PC-9 (cell line): Measurements from ENCODE around the gene FGF14. TPM values are rescaled to one million over a fixed set of nuclear protein-coding genes. Genes with fewer than 3 reads are reported as not detected.

ENCODE experiments used
- BruUV-seq: library from RNA; stranded (reverse); fragments of 400-500 nt; replicated peaks from 2 replicates; lab custom pipeline; 2021; lab: Mats Ljungman, UMichigan
- CTCF ChIA-PET: fragments of 300-600 bp; sonication (Branson Sonifier 250); formaldehyde crosslinking; loops from one replicate; lab custom pipeline; 2022; ENCODE audit warnings: antibody characterized with exemption; lab: Charles Lee
- POLR2A ChIA-PET: fragments of 300-600 bp; sonication (Branson Sonifier 250); formaldehyde crosslinking; loops from one replicate; lab custom pipeline; 2022; ENCODE audit warnings: antibody characterized with exemption; ENCODE audit not compliant: unreplicated experiment; lab: Charles Lee
- DNase-seq, 2 experiments: peaks; one replicate each; pipeline versions ENCODE4 v3.0.0 to v3.0.0-alpha.2; 2015 to 2022; ENCODE audit warnings: mixed read lengths in 1 of 2
- H2AFZ ChIP-seq: fragments of 200-600 bp; sonication (generic); 2 replicates; pipeline ENCODE4 v1.8.1; 2017; ENCODE audit warnings: antibody characterized with exemption
- H3F3A ChIP-seq: fragments of 200-600 bp; sonication (generic); 2 replicates; pipeline ENCODE4 v1.8.1; 2017; ENCODE audit warnings: antibody characterized with exemption, mild to moderate bottlenecking, low read depth; ENCODE audit not compliant: insufficient read depth
- H3K27ac ChIP-seq: fragments of 200-600 bp; sonication (generic); 2 replicates; pipeline ENCODE4 v1.6.1; 2016; ENCODE audit warnings: mixed run types
- H3K27me3 ChIP-seq: fragments of 200-600 bp; sonication (generic); 2 replicates; pipeline ENCODE4 v1.6.1; 2016; ENCODE audit warnings: low read depth, mixed run types; ENCODE audit not compliant: insufficient read depth
- H3K36me3 ChIP-seq: fragments of 200-600 bp; sonication (generic); 2 replicates; pipeline ENCODE4 v1.6.1; 2016; ENCODE audit warnings: low read depth, mixed run types
- H3K4me1 ChIP-seq: fragments of 200-600 bp; sonication (generic); replicated peaks from 2 replicates; pipeline ENCODE4 v1.6.1; 2016; ENCODE audit warnings: mixed run types; ENCODE audit not compliant: insufficient read depth
- H3K4me2 ChIP-seq: fragments of 200-600 bp; sonication (generic); 2 replicates; pipeline ENCODE4 v1.6.1; 2017; ENCODE audit warnings: mixed run types
- H3K4me3 ChIP-seq: fragments of 200-600 bp; sonication (generic); 2 replicates; pipeline ENCODE4 v1.6.1; 2016; ENCODE audit warnings: mixed run types
- H3K79me2 ChIP-seq: fragments of 200-600 bp; sonication (generic); 2 replicates; pipeline ENCODE4 v1.6.1; 2017; ENCODE audit warnings: low read depth, mixed run types
- H3K9me2 ChIP-seq: fragments of 200-600 bp; sonication (generic); 2 replicates; pipeline ENCODE4 v1.8.1; 2017; ENCODE audit warnings: mild to moderate bottlenecking; ENCODE audit not compliant: insufficient read depth
- H3K9me3 ChIP-seq: fragments of 200-600 bp; sonication (generic); 2 replicates; pipeline ENCODE4 v1.8.1; 2016; ENCODE audit warnings: low read depth; ENCODE audit not compliant: insufficient read depth
- H4K20me1 ChIP-seq: fragments of 200-600 bp; sonication (generic); 2 replicates; pipeline ENCODE4 v1.8.1; 2017; ENCODE audit not compliant: insufficient read depth
- EZH2 ChIP-seq: fragments of 200-600 bp; sonication (generic); IDR thresholded peaks from 2 replicates; pipeline ENCODE4 v1.8.0; 2017; ENCODE audit warnings: antibody characterized with exemption, low read depth
- intact Hi-C: fragments of 100-400 bp; cut with micrococcal nuclease; formaldehyde crosslinking; loops from one replicate; pipeline ENCODE4 v1.10.0; 2022; ENCODE audit not compliant: unreplicated experiment
- total RNA-seq: library from RNA; stranded (reverse); gene quantifications from 2 replicates; pipeline ENCODE4 v1.2.3, GENCODE V29; 2021
- TF ChIP-seq, protein P1 (sequence below): fragments of 200-600 bp; sonication (generic); conservative IDR thresholded peaks from 2 replicates; pipeline ENCODE4 v1.6.1; 2017; ENCODE audit warnings: mixed run types, antibody characterized with exemption, mild to moderate bottlenecking, moderate library complexity

FGF14 gene
- total RNA-seq, 1 experiment from 2014 or later: not detected

DNA sequence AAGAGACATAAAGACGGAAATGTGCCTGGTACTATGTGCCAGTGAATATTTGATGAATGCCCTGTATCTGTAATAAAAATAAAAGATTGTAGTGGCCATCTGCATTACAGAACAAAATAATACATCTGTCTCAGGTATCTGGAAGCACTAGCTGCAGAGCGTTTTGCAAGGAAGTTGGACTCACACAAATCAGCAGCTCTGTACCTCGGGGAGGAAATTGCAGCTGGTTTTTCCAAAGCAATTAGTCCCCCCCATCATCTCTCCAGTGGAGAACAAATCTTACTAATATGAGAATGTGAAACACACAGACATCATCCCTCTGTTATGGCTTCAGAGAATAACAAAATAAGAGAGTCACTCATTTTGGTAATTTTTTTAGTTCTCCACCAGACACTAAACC is 704.1 kb downstream of the FGF14 start:
- Histone ChIP-seq H3K27me3 (no peaks in the 10 kb centered on the region), H4K20me1 (no peaks in the 10 kb centered on the region), H3K4me2 (no peak overlapping the region), H3K36me3 (peaks cover 16% of the 10 kb centered on the region; the same call in 1 of the 2 replicates), H3K27ac (no peak overlapping the region), H3K4me1 (no peaks in the 10 kb centered on the region), H2AFZ (no peak overlapping the region), H3F3A (no peaks in the 10 kb centered on the region), H3K79me2 (no peaks in the 10 kb centered on the region), H3K9me2 (no peaks in the 10 kb centered on the region), H3K4me3 (no peak overlapping the region), H3K9me3 (no peaks in the 10 kb centered on the region)
- DNase-seq: no peak
- intact Hi-C loops: no loop called here
- POLR2A ChIA-PET: no interaction called here
- CTCF ChIA-PET: no interaction called here
- TF ChIP-seq, protein P1, sequence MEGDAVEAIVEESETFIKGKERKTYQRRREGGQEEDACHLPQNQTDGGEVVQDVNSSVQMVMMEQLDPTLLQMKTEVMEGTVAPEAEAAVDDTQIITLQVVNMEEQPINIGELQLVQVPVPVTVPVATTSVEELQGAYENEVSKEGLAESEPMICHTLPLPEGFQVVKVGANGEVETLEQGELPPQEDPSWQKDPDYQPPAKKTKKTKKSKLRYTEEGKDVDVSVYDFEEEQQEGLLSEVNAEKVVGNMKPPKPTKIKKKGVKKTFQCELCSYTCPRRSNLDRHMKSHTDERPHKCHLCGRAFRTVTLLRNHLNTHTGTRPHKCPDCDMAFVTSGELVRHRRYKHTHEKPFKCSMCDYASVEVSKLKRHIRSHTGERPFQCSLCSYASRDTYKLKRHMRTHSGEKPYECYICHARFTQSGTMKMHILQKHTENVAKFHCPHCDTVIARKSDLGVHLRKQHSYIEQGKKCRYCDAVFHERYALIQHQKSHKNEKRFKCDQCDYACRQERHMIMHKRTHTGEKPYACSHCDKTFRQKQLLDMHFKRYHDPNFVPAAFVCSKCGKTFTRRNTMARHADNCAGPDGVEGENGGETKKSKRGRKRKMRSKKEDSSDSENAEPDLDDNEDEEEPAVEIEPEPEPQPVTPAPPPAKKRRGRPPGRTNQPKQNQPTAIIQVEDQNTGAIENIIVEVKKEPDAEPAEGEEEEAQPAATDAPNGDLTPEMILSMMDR: no peak
- TF ChIP-seq EZH2: no peak
- BruUV-seq: no TSS peak

DNA sequence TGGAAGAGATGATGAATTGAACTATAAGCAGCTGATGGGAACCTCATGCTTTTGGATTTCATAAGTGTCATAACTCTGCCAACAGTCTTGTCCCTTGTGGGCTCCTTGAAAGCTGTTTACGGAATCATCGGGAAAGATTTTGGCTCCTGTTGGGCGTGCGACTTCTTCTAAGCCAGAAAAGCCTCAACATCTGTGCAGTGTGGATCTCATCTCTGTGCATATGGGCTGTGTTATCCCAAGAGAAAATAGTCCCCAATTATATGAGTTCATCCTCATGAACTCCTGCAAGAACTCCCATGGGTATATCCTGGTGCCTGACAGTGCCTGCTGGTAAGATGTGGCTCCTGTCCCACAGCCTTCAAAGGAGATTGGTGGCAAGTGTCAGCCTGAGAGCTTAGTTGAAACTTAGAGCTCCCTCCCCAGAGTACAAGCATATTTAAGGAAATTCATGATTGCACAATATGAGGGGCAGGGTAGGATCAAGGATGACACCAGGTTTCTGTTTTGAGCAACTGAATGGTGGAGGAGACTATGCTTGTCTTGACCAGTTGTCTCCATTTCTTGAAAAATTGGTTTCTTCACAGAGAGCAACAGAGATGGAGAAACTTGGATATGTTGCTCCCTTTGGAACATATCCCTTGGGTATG is 705.9 kb downstream of the FGF14 start:
- ChIA-PET CTCF (no interaction called here), POLR2A (no interaction called here)
- Histone ChIP-seq H3K79me2 (no peaks in the 10 kb centered on the region), H3K9me3 (no peaks in the 10 kb centered on the region), H3K4me1 (no peaks in the 10 kb centered on the region), H3K4me3 (no peak overlapping the region), H3K27me3 (no peaks in the 10 kb centered on the region), H3K4me2 (no peak overlapping the region), H4K20me1 (no peaks in the 10 kb centered on the region), H3K36me3 (peaks cover 16% of the 10 kb centered on the region; the same call in 1 of the 2 replicates), H3K9me2 (no peaks in the 10 kb centered on the region), H3F3A (no peaks in the 10 kb centered on the region), H2AFZ (no peak overlapping the region), H3K27ac (no peak overlapping the region)
- no TSS peak for BruUV-seq
- no peak for DNase-seq
- intact Hi-C loops: no loop called here
- TF ChIP-seq, protein P1: no peak
- TF ChIP-seq EZH2: no peak

DNA sequence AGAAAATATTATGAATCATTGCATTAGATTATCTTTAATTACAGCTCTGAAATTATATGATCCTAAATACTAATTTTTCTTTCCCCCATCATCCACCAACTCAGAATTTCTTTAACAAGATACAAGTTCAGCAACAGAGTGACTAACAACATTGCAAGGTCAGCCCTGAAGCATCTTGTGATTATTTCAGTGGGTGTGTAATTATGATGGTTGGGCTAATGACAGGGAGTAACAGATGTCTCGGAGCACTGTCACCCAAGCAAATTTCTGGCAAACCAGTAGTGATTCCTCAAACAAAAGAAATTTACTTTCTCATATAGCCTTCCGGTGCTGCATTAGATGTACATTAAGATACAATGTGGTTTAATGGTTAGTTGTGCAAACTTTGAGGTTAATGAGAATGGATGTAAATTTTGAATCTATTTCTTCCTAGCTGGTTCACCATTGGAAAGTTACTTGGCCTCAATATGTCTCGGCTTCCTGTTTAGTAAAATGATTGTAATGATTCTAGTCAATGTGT is 710.4 kb downstream of the FGF14 start:
- POLR2A ChIA-PET: no interaction called here
- H3K9me2 ChIP-seq: no peaks in the 10 kb centered on the region
- H3K27me3 ChIP-seq: no peaks in the 10 kb centered on the region
- no peaks in the 10 kb centered on the region for H3K9me3 ChIP-seq
- CTCF ChIA-PET: no interaction called here
- no peak for TF ChIP-seq EZH2
- TF ChIP-seq, protein P1: no peak
- H3K27ac ChIP-seq: no peak overlapping the region
- no peak overlapping the region for H2AFZ ChIP-seq
- H3K4me1 ChIP-seq: no peaks in the 10 kb centered on the region
- DNase-seq: no peak
- H3K4me2 ChIP-seq: no peak overlapping the region
- H3F3A ChIP-seq: no peaks in the 10 kb centered on the region
- no TSS peak for BruUV-seq
- H3K36me3 ChIP-seq: peaks cover 11% of the 10 kb centered on the region; the same call in 1 of the 2 replicates
- no peaks in the 10 kb centered on the region for H3K79me2 ChIP-seq
- H4K20me1 ChIP-seq: no peaks in the 10 kb centered on the region
- H3K4me3 ChIP-seq: no peak overlapping the region
- intact Hi-C loops: no loop called here
